Trophoblast cell (in vitro differentiated cells and primary cell): Measurements from ENCODE around the gene EPS15.

Experiments used
- DNase-seq, 2 donors: peaks; one replicate each; pipeline ENCODE4 v3.0.0-alpha.2; 2016
- H2AFZ ChIP-seq: 2 replicates; pipeline ENCODE4 v1.6.1; 2013; ENCODE audit warnings: low read length, moderate library complexity, mild to moderate bottlenecking; ENCODE audit not compliant: insufficient read depth, poor library complexity
- H2AK5ac ChIP-seq: 2 replicates; pipeline ENCODE4 v1.6.1; 2013; ENCODE audit warnings: mild to moderate bottlenecking, low read length
- H2BK120ac ChIP-seq: 2 replicates; pipeline ENCODE4 v1.6.1; 2013; ENCODE audit warnings: low read length, mild to moderate bottlenecking, moderate library complexity; ENCODE audit not compliant: insufficient read depth, poor library complexity
- H2BK12ac ChIP-seq: 2 replicates; pipeline ENCODE4 v1.6.1; 2013; ENCODE audit warnings: mild to moderate bottlenecking, low read length, moderate library complexity
- H2BK5ac ChIP-seq: 2 replicates; pipeline ENCODE4 v1.6.1; 2013; ENCODE audit warnings: low read length, low read depth, moderate library complexity, mild to moderate bottlenecking; ENCODE audit not compliant: poor library complexity
- H3K14ac ChIP-seq: 2 replicates; pipeline ENCODE4 v1.6.1; 2013; ENCODE audit warnings: mild to moderate bottlenecking, low read length
- H3K18ac ChIP-seq: 2 replicates; pipeline ENCODE4 v1.6.1; 2013; ENCODE audit warnings: mild to moderate bottlenecking, low read length
- H3K23ac ChIP-seq: 2 replicates; pipeline ENCODE4 v1.6.1; 2013; ENCODE audit warnings: low read length
- H3K27ac ChIP-seq: 2 replicates; pipeline ENCODE4 v1.5.1; 2013; ENCODE audit warnings: low read depth, mild to moderate bottlenecking, inconsistent platforms, low read length, moderate library complexity
- H3K27me3 ChIP-seq: 2 replicates; pipeline ENCODE4 v1.6.1; 2013; ENCODE audit warnings: inconsistent platforms, mild to moderate bottlenecking, low read length, moderate library complexity; ENCODE audit not compliant: insufficient read depth
- H3K36me3 ChIP-seq, 2 experiments: 1 replicate in 1 of 2; 2 replicates in 1 of 2; pipeline ENCODE4 v1.6.1; 2013; ENCODE audit warnings: low read length in 2 of 2, mild to moderate bottlenecking in 2 of 2, moderate library complexity in 1 of 2; ENCODE audit not compliant: insufficient read depth in 2 of 2, control insufficient read depth in 1 of 2
- H3K4ac ChIP-seq: 2 replicates; pipeline ENCODE4 v1.6.1; 2013; ENCODE audit warnings: low read depth, mild to moderate bottlenecking, low read length, moderate library complexity
- H3K4me1 ChIP-seq, 2 experiments: 1 replicate in 1 of 2; 2 replicates in 1 of 2; pipeline ENCODE4 v1.6.1; 2013; ENCODE audit warnings: low read length in 2 of 2, mild to moderate bottlenecking in 2 of 2, moderate library complexity in 1 of 2; ENCODE audit not compliant: insufficient read depth in 2 of 2, control insufficient read depth in 1 of 2
- H3K4me2 ChIP-seq: 2 replicates; pipeline ENCODE4 v1.6.1; 2013; ENCODE audit warnings: inconsistent platforms, mild to moderate bottlenecking, low read length, moderate library complexity
- H3K4me3 ChIP-seq: 2 replicates; pipeline ENCODE4 v1.5.1; 2013; ENCODE audit warnings: mild to moderate bottlenecking, low read depth, low read length, inconsistent platforms
- H3K79me1 ChIP-seq: one replicate; pipeline ENCODE4 v1.6.1; 2013; ENCODE audit warnings: low read length
- H3K79me2 ChIP-seq: 2 replicates; pipeline ENCODE4 v1.6.1; 2013; ENCODE audit warnings: low read length, mild to moderate bottlenecking; ENCODE audit not compliant: control insufficient read depth, insufficient read depth, poor library complexity
- H3K9ac ChIP-seq: 2 replicates; pipeline ENCODE4 v1.6.1; 2013; ENCODE audit warnings: mild to moderate bottlenecking, low read length
- H3K9me3 ChIP-seq: 2 replicates; pipeline ENCODE4 v1.6.1; 2013; ENCODE audit warnings: low read depth, mild to moderate bottlenecking, control low read depth, inconsistent platforms, low read length; ENCODE audit not compliant: insufficient read depth
- H4K12ac ChIP-seq: 2 replicates; pipeline ENCODE4 v1.6.1; 2013; ENCODE audit warnings: low read depth, mild to moderate bottlenecking, low read length, moderate library complexity
- H4K8ac ChIP-seq: 2 replicates; pipeline ENCODE4 v1.6.1; 2013; ENCODE audit warnings: low read depth, mild to moderate bottlenecking, low read length, moderate library complexity
- H4K91ac ChIP-seq: one replicate; pipeline ENCODE4 v1.6.1; 2013; ENCODE audit warnings: low read depth, mild to moderate bottlenecking, low read length, moderate library complexity
- WGBS: extraction: QIAGEN DNeasy Blood & Tissue Kit; methylation state at CpG from one replicate; pipeline ENCODE4 v1.1.7; 2013; ENCODE audit warnings: missing lambda C conversion rate; ENCODE audit not compliant: insufficient read length, insufficient coverage; ENCODE audit errors: extremely low coverage; 5-methylcytosine and 5-hydroxymethylcytosine counted together

Gene EPS15

DNA sequence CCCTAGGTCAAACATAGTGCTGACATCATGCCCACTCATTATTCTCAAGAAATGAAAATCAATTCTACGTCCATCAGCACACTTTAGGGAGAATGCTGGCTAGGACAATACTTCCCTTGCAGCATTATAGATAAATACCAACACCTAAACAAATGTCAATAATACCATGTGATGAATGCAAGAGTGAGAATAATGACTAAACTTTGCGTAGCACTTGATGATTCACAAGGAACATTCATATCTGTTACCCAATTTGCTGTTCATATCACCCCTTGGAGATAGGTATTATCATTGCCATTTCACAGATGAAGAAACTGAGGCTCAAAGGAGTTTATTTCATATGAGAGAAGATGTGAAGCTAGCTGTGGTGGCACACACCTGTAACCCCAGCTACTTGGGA, 24.8 kb upstream of the EPS15 start:
- Histone ChIP-seq H3K4me3 (no peak overlapping the region), H3K4ac (no peak overlapping the region), H2BK12ac (no peak overlapping the region), H3K36me3 (no peaks in the 10 kb centered on the region), H3K79me1 (no peaks in the 10 kb centered on the region), H3K27ac (no peak overlapping the region), H2BK120ac (no peak overlapping the region), H3K79me2 (no peaks in the 10 kb centered on the region), H2AFZ (no peak overlapping the region), H3K23ac (no peak overlapping the region), H4K12ac (no peak overlapping the region), H3K9me3 (no peaks in the 10 kb centered on the region), H3K27me3 (no peaks in the 10 kb centered on the region), H3K4me2 (no peak overlapping the region), H3K4me1 (peaks cover 0 to under 1% of the 10 kb centered on the region in 2 experiments), H4K91ac (no peak overlapping the region), H2AK5ac (no peak overlapping the region), H3K18ac (no peak overlapping the region), H3K14ac (no peak overlapping the region), H4K8ac (no peak overlapping the region), H3K9ac (no peak overlapping the region), H2BK5ac (no peak overlapping the region)
- no peak for DNase-seq
- no CpG with 5 or more reads among the region's 2 CpGs for WGBS

DNA sequence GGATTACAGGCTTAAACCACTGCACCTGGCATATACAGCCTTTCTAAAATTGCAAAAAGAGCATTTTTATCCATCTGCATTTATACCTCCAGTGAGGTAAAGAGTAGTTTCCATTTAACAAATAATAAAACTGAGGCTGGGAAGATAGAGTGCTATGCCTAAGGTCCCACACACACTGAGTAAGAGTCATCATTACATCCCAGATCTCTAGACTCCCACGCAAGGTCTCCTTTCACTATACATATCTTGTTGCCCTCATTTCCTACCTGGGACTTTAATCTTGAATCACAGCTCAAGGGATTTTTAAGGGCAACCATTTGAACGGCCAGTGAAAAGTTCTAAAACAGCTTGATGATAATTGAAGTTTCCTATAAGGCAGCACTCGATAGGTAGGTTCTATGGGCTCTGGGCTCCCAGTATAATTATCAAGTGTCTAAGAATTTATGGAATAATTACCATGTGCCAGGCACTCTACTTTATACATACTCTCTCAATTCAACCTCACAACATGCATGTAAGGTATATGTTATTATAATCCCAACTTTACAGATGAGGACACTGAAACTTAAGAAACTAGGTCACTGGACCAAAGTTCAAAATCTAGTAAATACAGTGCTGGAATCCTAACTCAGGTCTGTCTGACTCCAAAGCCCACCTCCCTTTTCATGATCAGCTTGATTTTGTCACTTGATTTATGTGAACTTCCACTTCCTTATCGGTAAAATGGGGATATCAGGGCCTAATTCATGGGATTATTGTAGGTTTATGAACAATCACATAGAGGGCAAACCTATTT, 23.3 kb upstream of the EPS15 start:
- no peak overlapping the region for H3K14ac ChIP-seq
- WGBS: no CpG with 5 or more reads among the region's 4 CpGs
- H3K27ac ChIP-seq: no peak overlapping the region
- H4K8ac ChIP-seq: no peak overlapping the region
- no peaks in the 10 kb centered on the region for H3K79me2 ChIP-seq
- H3K4me3 ChIP-seq: no peak overlapping the region
- no peak overlapping the region for H2AK5ac ChIP-seq
- H4K12ac ChIP-seq: no peak overlapping the region
- no peak overlapping the region for H2BK120ac ChIP-seq
- H2AFZ ChIP-seq: no peak overlapping the region
- H3K4me2 ChIP-seq: no peak overlapping the region
- no peak for DNase-seq
- H3K23ac ChIP-seq: no peak overlapping the region
- H3K79me1 ChIP-seq: no peaks in the 10 kb centered on the region
- no peaks in the 10 kb centered on the region for H3K9me3 ChIP-seq
- no peak overlapping the region for H2BK5ac ChIP-seq
- no peak overlapping the region for H3K4ac ChIP-seq
- no peak overlapping the region for H3K9ac ChIP-seq
- H3K36me3 ChIP-seq: no peaks in the 10 kb centered on the region
- no peak overlapping the region for H4K91ac ChIP-seq
- H3K4me1 ChIP-seq: no peaks in the 10 kb centered on the region
- no peaks in the 10 kb centered on the region for H3K27me3 ChIP-seq
- no peak overlapping the region for H2BK12ac ChIP-seq
- no peak overlapping the region for H3K18ac ChIP-seq

GRCh38 chr1:51541313-51542050, 22.4 kb upstream of the EPS15 start:
- H2AFZ ChIP-seq: no peak overlapping the region
- no CpG with 5 or more reads among the region's 2 CpGs for WGBS
- DNase-seq: no peak
- no peak overlapping the region for H2BK12ac ChIP-seq
- H2BK120ac ChIP-seq: no peak overlapping the region
- H4K8ac ChIP-seq: no peak overlapping the region
- no peaks in the 10 kb centered on the region for H3K27me3 ChIP-seq
- no peaks in the 10 kb centered on the region for H3K36me3 ChIP-seq
- H3K4me3 ChIP-seq: no peak overlapping the region
- H3K27ac ChIP-seq: no peak overlapping the region
- no peaks in the 10 kb centered on the region for H3K79me2 ChIP-seq
- H2BK5ac ChIP-seq: no peak overlapping the region
- H3K79me1 ChIP-seq: no peaks in the 10 kb centered on the region
- H3K9ac ChIP-seq: no peak overlapping the region
- no peaks in the 10 kb centered on the region for H3K9me3 ChIP-seq
- H2AK5ac ChIP-seq: no peak overlapping the region
- H3K23ac ChIP-seq: no peak overlapping the region
- no peak overlapping the region for H4K12ac ChIP-seq
- no peak overlapping the region for H3K4ac ChIP-seq
- no peak overlapping the region for H3K14ac ChIP-seq
- H4K91ac ChIP-seq: no peak overlapping the region
- no peaks in the 10 kb centered on the region for H3K4me1 ChIP-seq
- no peak overlapping the region for H3K18ac ChIP-seq
- no peak overlapping the region for H3K4me2 ChIP-seq

DNA sequence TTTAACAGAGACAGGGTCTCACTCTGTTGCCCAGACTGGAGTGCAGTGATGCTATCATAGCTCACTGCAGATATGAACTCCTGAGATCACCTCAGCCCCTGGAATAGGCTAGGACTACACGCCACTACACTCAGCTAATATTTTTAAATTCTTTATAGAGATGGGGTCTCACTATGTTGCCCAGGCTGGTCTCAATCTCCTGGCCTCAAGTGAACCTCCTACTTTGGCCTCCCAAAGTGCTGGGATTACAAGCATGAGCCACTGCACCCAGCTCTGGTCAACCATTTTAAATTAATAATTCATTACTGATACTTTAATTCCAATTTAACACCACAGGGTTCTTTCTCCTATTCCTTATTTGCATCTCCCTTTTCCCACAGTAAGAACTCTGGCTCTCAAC, 18.5 kb upstream of the EPS15 start:
- no CpG with 5 or more reads among the region's 1 CpG for WGBS
- H3K23ac ChIP-seq: no peak overlapping the region
- no peak overlapping the region for H4K8ac ChIP-seq
- H3K4me3 ChIP-seq: no peak overlapping the region
- no peak overlapping the region for H2BK12ac ChIP-seq
- no peaks in the 10 kb centered on the region for H3K27me3 ChIP-seq
- no peak overlapping the region for H3K4me2 ChIP-seq
- no peak overlapping the region for H2BK5ac ChIP-seq
- no peaks in the 10 kb centered on the region for H3K79me2 ChIP-seq
- DNase-seq: no peak
- no peak overlapping the region for H2AFZ ChIP-seq
- H3K4ac ChIP-seq: no peak overlapping the region
- no peak overlapping the region for H2AK5ac ChIP-seq
- H2BK120ac ChIP-seq: no peak overlapping the region
- H3K4me1 ChIP-seq: no peaks in the 10 kb centered on the region
- no peak overlapping the region for H3K9ac ChIP-seq
- no peak overlapping the region for H3K18ac ChIP-seq
- no peaks in the 10 kb centered on the region for H3K9me3 ChIP-seq
- H3K14ac ChIP-seq: no peak overlapping the region
- H3K27ac ChIP-seq: no peak overlapping the region
- H3K36me3 ChIP-seq: no peaks in the 10 kb centered on the region
- H4K91ac ChIP-seq: no peak overlapping the region
- H3K79me1 ChIP-seq: no peaks in the 10 kb centered on the region
- H4K12ac ChIP-seq: no peak overlapping the region
